Right renal cortex interstitium (tissue), 3 donors: ENCODE measurements around the gene POLR2E. TPM values are rescaled to one million over a fixed set of nuclear protein-coding genes. Genes with fewer than 3 reads are reported as not detected.
"Not testable (repeated sequence)": the region's sequence is repeated elsewhere in the genome, so short reads cannot be mapped to it uniquely, and the experiment has no call there.

Source experiments
- DNase-seq, 3 donors: peaks; one replicate each; pipeline ENCODE4 v3.0.0-alpha.2; 2013; ENCODE audit warnings: low read depth in 3 of 3, low spot score in 2 of 3
- polyA plus RNA-seq, 3 donors: library from polyadenylated mRNA; unstranded; fragments of 120-200 nt; gene quantifications; one replicate each; pipeline ENCODE4 v1.2.1, GENCODE V29; 2013; ENCODE audit not compliant: insufficient read length in 3 of 3

The POLR2E gene
- 100 to 1,000 TPM; 128 to 161 (median 143) TPM for polyA plus RNA-seq

GRCh38 chr19:1094978-1095701 is at the start of gene POLR2E:
Gene POLR2E (minus strand): TSS chr19:1095375. CDS start chr19:1095315, 60 bp downstream.
- DNase-seq = peak; percentile 89 to 95 (median 91)

- no peak for DNase-seq
Observed at GRCh38 chr19:1144741-1145140, 49.6 kb upstream of the POLR2E start.

GRCh38 chr19:1143828-1144399 is 48.7 kb upstream of the POLR2E start:
- DNase-seq = no peak

- no peak for DNase-seq
Observed at GRCh38 chr19:1141944-1142343, 46.8 kb upstream of the POLR2E start.

GRCh38 chr19:1140272-1141027 is 45.3 kb upstream of the POLR2E start:
- DNase-seq = no peak

GRCh38 chr19:1139126-1139525 is 44.0 kb upstream of the POLR2E start:
- no peak for DNase-seq

GRCh38 chr19:1138121-1138520 is 42.9 kb upstream of the POLR2E start:
- no peak for DNase-seq

GRCh38 chr19:1136621-1137317 is 41.6 kb upstream of the POLR2E start:
- DNase-seq = no peak

GRCh38 chr19:1136201-1136600 is 41.0 kb upstream of the POLR2E start:
- DNase-seq = no peak

- no peak for DNase-seq
Observed at GRCh38 chr19:1135454-1135853, 40.3 kb upstream of the POLR2E start.

GRCh38 chr19:1134431-1134830 is 39.3 kb upstream of the POLR2E start:
- DNase-seq = no peak

- no peak for DNase-seq
Observed at GRCh38 chr19:1133471-1133929, 38.3 kb upstream of the POLR2E start.

GRCh38 chr19:1132552-1133383 is 37.6 kb upstream of the POLR2E start:
- no peak for DNase-seq

- peak in 1 of 3 donors; percentile 48 for DNase-seq
Observed at GRCh38 chr19:1131718-1132551, 36.8 kb upstream of the POLR2E start.

GRCh38 chr19:1130771-1131717 is 35.9 kb upstream of the POLR2E start:
- no peak for DNase-seq

GRCh38 chr19:1129535-1129934 is 34.4 kb upstream of the POLR2E start:
- no peak for DNase-seq

- not testable (repeated sequence) for DNase-seq
Observed at GRCh38 chr19:1129084-1129483, 33.9 kb upstream of the POLR2E start.

GRCh38 chr19:1128106-1128505 is 32.9 kb upstream of the POLR2E start:
- DNase-seq = no peak
